Natural killer cell (primary cell): ENCODE measurements around the gene WDR76. TPM values are rescaled to one million over a fixed set of nuclear protein-coding genes. Genes with fewer than 3 reads are reported as not detected.
A peak's percentile ranks its signal among the peaks of the same experiment; 100 is the strongest.
"Not testable (repeated sequence)": the region's sequence is repeated elsewhere in the genome, so short reads cannot be mapped to it uniquely, and the experiment has no call there.

Experiments used
- ATAC-seq, 3 donors: fragments of 150-1000 bp in 2 of 3; fragments of 200-7000 bp in 1 of 3; cut with Tn5 transposase; 1 replicate in 1 of 3; 2 replicates in 2 of 3; pipeline ENCODE4 v1.10.0; 2021; ENCODE audit warnings: mild to moderate bottlenecking in 2 of 3, moderate library complexity in 2 of 3
- DNase-seq, 2 donors: peaks; one replicate each; pipeline versions ENCODE4 v3.0.0 to v3.0.0-alpha.2; 2013 to 2021; ENCODE audit warnings: mixed read lengths in 1 of 2
- H3K27ac ChIP-seq: one replicate; pipeline ENCODE4 v1.5.1; 2013; ENCODE audit warnings: mild to moderate bottlenecking, low read length
- H3K27me3 ChIP-seq: one replicate; pipeline ENCODE4 v1.6.1; 2013; ENCODE audit warnings: low read length; ENCODE audit not compliant: control insufficient read depth, insufficient read depth
- H3K36me3 ChIP-seq: one replicate; pipeline ENCODE4 v1.6.1; 2013; ENCODE audit warnings: low read length; ENCODE audit not compliant: control insufficient read depth, insufficient read depth
- H3K4me1 ChIP-seq: one replicate; pipeline ENCODE4 v1.6.1; 2013; ENCODE audit warnings: low read length; ENCODE audit not compliant: control insufficient read depth, insufficient read depth
- H3K4me3 ChIP-seq: one replicate; pipeline ENCODE4 v1.5.1; 2013; ENCODE audit warnings: low read length
- H3K9me3 ChIP-seq: one replicate; pipeline ENCODE4 v1.6.1; 2013; ENCODE audit warnings: low read length; ENCODE audit not compliant: control insufficient read depth, insufficient read depth
- H3K27ac Mint-ChIP-seq, 2 donors: one replicate each; pipeline ENCODE4 v1.8.0; 2022; ENCODE audit warnings: mild to moderate bottlenecking in 2 of 2, mixed read lengths in 2 of 2, moderate library complexity in 1 of 2
- H3K27me3 Mint-ChIP-seq, 2 donors: one replicate each; pipeline ENCODE4 v1.8.0; 2022; ENCODE audit warnings: low read depth in 2 of 2, mixed read lengths in 2 of 2
- H3K36me3 Mint-ChIP-seq: one replicate; pipeline ENCODE4 v1.8.0; 2022; ENCODE audit warnings: mixed read lengths
- H3K4me1 Mint-ChIP-seq, 2 donors: one replicate each; pipeline ENCODE4 v1.8.0; 2022; ENCODE audit warnings: mixed read lengths in 2 of 2
- H3K4me3 Mint-ChIP-seq: one replicate; pipeline ENCODE4 v1.8.0; 2022; ENCODE audit warnings: mild to moderate bottlenecking, moderate library complexity, mixed read lengths
- H3K9me3 Mint-ChIP-seq, 2 donors: one replicate each; pipeline ENCODE4 v1.8.0; 2022; ENCODE audit warnings: mixed read lengths in 2 of 2
- CTCF ChIP-seq: fragments of 200-600 bp; IDR thresholded peaks from one replicate; pipeline ENCODE4 v1.8.0; 2022; ENCODE audit warnings: antibody characterized with exemption
- WGBS: methylation state at CpG from one replicate; pipeline ENCODE4 v1.1.7; 2013; ENCODE audit warnings: missing lambda C conversion rate; ENCODE audit not compliant: insufficient coverage; 5-methylcytosine and 5-hydroxymethylcytosine counted together
- intact Hi-C: fragments of 100-400 bp; cut with micrococcal nuclease; formaldehyde crosslinking; loops from one replicate; pipeline ENCODE4 v1.14.2; 2022
- total RNA-seq, 4 donors: library from RNA; stranded (reverse); fragments of 120-200 nt in 1 of 4; gene quantifications; one replicate each; pipeline versions ENCODE4 v1.2.3 to v1.2.4, GENCODE V29; 2013 to 2022

The WDR76 gene
- total RNA-seq, 3 donors from 2014 or later (not counting 1 experiment from before 2014, with no cell fraction given): 12.4 to 12.9 (median 12.8) TPM

DNA sequence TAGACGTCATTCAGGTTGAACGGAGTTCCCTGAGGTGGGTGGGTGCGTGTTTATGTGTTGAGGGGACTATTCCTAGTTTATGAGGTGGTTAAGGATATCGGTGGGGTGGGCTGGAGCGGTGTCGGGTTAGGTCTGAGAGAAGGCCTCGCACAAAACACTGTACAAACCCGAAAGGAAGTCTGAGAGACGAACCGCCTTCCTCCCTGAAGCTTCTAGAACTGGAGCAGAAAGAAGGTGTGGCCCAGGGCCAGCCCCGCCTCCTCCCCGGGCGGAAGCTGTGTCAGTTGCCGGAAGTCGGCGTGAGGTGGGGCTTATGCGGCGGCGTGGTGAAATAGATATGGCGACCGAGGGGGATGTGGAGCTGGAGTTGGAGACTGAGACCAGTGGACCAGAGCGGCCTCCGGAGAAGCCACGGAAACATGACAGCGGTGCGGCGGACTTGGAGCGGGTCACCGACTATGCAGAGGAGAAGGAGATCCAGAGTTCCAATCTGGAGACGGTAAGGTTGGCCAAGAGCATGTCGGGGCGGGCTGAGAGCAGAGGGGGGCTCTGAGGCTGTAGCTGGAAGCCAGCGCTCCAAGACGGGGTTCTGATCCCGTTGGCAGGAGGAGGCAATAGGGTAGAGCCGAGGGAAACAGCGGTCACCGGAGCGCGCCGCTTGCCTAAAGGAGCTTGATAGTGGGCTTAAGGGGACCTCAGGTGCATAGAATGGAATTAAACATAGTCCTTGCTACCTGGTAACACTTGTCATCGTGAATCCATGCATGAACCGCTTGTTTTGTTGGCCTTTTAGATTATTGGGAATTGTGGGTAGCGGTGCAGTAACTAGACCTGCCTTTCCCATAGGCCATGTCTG lies 26.3 kb upstream of the WDR76 start, which contains the start of gene HYPK:
Gene HYPK (plus strand): TSS at position 314 of the 856 bp plus-strand sequence. CDS start 24 bp downstream, at position 338.
- H3K27ac ChIP-seq: peak within 1 kb of the TSS; percentile 90
- DNase-seq (peak; percentile 89 to 96), ATAC-seq (peak; percentile 98 to 99 (median 99))
- Mint-ChIP-seq H3K27me3 (no peaks in the 10 kb centered on the region), H3K27ac (peak within 1 kb of the TSS; percentile 92 to 96), H3K36me3 (peaks cover 3% of the 10 kb centered on the region), H3K9me3 (no peaks in the 10 kb centered on the region), H3K4me1 (peaks cover 40 to 49% of the 10 kb centered on the region in 2 donors), H3K4me3 (peak within 1 kb of the TSS; percentile 98)
- intact Hi-C loops: loop anchor here (1.0 kb wide), 2 partner anchors 8 to 24 kb away; partner anchors contain the start of genes MFAP1 and SERF2
- H3K9me3 ChIP-seq: no peaks in the 10 kb centered on the region
- 9% methylated on average over 44 of the region's 44 CpGs for WGBS
- H3K4me3 ChIP-seq: peak within 1 kb of the TSS; percentile 90
- peaks cover 20% of the 10 kb centered on the region for H3K4me1 ChIP-seq
- no peaks in the 10 kb centered on the region for H3K27me3 ChIP-seq
- no peak for TF ChIP-seq CTCF
- H3K36me3 ChIP-seq: peaks cover 45% of the 10 kb centered on the region

DNA sequence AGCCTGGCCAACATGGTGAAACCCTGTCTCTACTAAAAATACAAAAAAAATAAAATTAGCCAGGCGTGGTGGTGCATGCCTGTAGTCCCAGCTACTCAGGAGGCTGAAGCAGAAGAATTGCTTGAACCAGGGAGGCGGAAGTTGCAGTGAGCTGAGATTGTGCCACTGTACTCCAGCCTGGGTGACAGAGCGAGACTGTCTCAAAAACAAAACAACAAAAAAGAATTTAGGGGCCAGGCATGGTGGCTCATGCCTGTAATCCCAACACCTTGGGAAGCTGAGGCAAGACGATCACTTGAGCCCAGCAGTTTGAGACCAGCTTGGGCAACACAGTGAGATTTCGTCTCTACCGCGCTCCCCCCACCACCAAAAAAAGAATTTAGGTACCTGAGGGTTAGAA lies 24.1 kb upstream of the WDR76 start:
- ATAC-seq, H3K9me3 ChIP-seq, H3K4me3 ChIP-seq, H3K27ac Mint-ChIP-seq, H3K27ac ChIP-seq, H3K27me3 Mint-ChIP-seq, H3K9me3 Mint-ChIP-seq, intact Hi-C loops, H3K27me3 ChIP-seq, DNase-seq, H3K4me3 Mint-ChIP-seq: not testable (repeated sequence)
- Mint-ChIP-seq H3K4me1 (peaks cover 28 to 33% of the 10 kb centered on the region in 2 donors), H3K36me3 (peaks cover 14% of the 10 kb centered on the region)
- 95% methylated on average over 4 of the region's 7 CpGs for WGBS
- peaks cover 43% of the 10 kb centered on the region for H3K36me3 ChIP-seq
- H3K4me1 ChIP-seq: peaks cover 20% of the 10 kb centered on the region

DNA sequence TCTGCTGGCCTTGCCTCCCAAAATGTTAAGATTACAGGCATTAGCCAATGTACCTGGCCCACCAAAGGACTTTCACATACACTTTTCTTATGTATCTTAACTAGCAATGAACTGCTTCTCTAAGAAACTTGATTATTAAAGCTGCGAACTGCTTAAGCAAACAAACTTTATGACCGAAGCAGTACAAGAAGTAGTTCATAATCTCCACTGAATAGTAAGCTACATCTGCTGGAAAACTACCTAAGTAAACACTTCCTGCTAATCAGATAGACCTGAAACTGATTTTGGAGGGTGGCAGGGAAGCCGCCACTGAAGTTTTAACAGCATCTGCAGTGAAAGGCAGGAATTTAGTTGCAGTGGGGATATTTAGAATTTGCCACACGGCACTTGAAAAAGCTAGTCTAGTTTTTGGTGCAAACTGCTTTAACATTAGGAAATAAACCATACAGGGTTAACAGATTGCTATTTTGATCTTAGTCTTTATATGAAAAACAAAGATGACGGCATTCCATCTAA lies 18.3 kb upstream of the WDR76 start:
- no peaks in the 10 kb centered on the region for H3K27me3 ChIP-seq
- peak overlapping the region; percentile 75 for H3K27ac ChIP-seq
- no peaks in the 10 kb centered on the region for H3K9me3 ChIP-seq
- no peak overlapping the region for H3K27ac Mint-ChIP-seq
- peaks cover 78% of the 10 kb centered on the region for H3K36me3 ChIP-seq
- intact Hi-C loops: no loop called here
- H3K4me1 Mint-ChIP-seq: peaks cover 0 to 5% of the 10 kb centered on the region in 2 donors
- H3K9me3 Mint-ChIP-seq: no peaks in the 10 kb centered on the region
- WGBS: 96% methylated on average over 3 of the region's 5 CpGs
- H3K4me3 Mint-ChIP-seq: no peak overlapping the region
- no peaks in the 10 kb centered on the region for H3K27me3 Mint-ChIP-seq
- H3K36me3 Mint-ChIP-seq: peaks cover 23% of the 10 kb centered on the region
- H3K4me1 ChIP-seq: peaks cover 3% of the 10 kb centered on the region
- H3K4me3 ChIP-seq: no peak overlapping the region
- TF ChIP-seq CTCF: no peak
- DNase-seq (no peak), ATAC-seq (no peak)

- Mint-ChIP-seq H3K27ac (no peak overlapping the region), H3K36me3 (peaks cover 23% of the 10 kb centered on the region), H3K4me1 (peaks cover 0 to 5% of the 10 kb centered on the region in 2 donors)
Observed at GRCh38 chr15:43808960-43809678, 17.7 kb upstream of the WDR76 start.

GRCh38 chr15:43815064-43815463 lies 11.7 kb upstream of the WDR76 start:
- Mint-ChIP-seq H3K36me3 (peaks cover 20% of the 10 kb centered on the region), H3K27ac (peak overlapping the region in 1 of 2 donors; percentile 25)
- peaks cover 63% of the 10 kb centered on the region for H3K36me3 ChIP-seq
- DNase-seq, intact Hi-C loops, H3K27me3 Mint-ChIP-seq, H3K4me1 Mint-ChIP-seq, H3K4me1 ChIP-seq, ATAC-seq, H3K9me3 ChIP-seq, H3K9me3 Mint-ChIP-seq, H3K27ac ChIP-seq, H3K4me3 Mint-ChIP-seq, H3K27me3 ChIP-seq, H3K4me3 ChIP-seq: not testable (repeated sequence)
- 97% methylated on average over 5 of the region's 5 CpGs for WGBS

More at GRCh38 chr15:43808960-43809678, 17.7 kb upstream of the WDR76 start:
- Mint-ChIP-seq H3K4me3 (no peak overlapping the region), H3K27me3 (no peaks in the 10 kb centered on the region), H3K9me3 (no peaks in the 10 kb centered on the region)
- H3K9me3 ChIP-seq: no peaks in the 10 kb centered on the region
- H3K36me3 ChIP-seq: peaks cover 80% of the 10 kb centered on the region
- no peak for ATAC-seq
- TF ChIP-seq CTCF: no peak
- H3K4me3 ChIP-seq: no peak overlapping the region
- WGBS: 78% methylated on average over 6 of the region's 6 CpGs
- intact Hi-C loops: no loop called here
- H3K4me1 ChIP-seq: peaks cover 3% of the 10 kb centered on the region
- peak overlapping the region; percentile 75 for H3K27ac ChIP-seq
- no peaks in the 10 kb centered on the region for H3K27me3 ChIP-seq
- no peak for DNase-seq
